OCI-LY1 (cell line): ENCODE results near the gene DYRK1B.
A peak's percentile ranks its signal among the peaks of the same experiment; 100 is the strongest.
"Not testable (repeated sequence)": the region's sequence is repeated elsewhere in the genome, so short reads cannot be mapped to it uniquely, and the experiment has no call there.

ENCODE experiments used
- CTCF ChIP-seq: fragments of 200-600 bp; sonication (generic), shearing (Covaris generic); IDR thresholded peaks from 2 replicates; pipeline ENCODE4 v1.5.1; 2017; ENCODE audit warnings: mild to moderate bottlenecking, antibody characterized with exemption, low read length, moderate library complexity, mixed read lengths
- EZH2 ChIP-seq: fragments of 200-600 bp; sonication (generic), shearing (Covaris generic); IDR thresholded peaks from 2 replicates; pipeline ENCODE4 v1.8.0; 2017; ENCODE audit warnings: borderline replicate concordance, mixed run types, mild to moderate bottlenecking, antibody characterized with exemption, low read length, moderate library complexity, mixed read lengths

DNA sequence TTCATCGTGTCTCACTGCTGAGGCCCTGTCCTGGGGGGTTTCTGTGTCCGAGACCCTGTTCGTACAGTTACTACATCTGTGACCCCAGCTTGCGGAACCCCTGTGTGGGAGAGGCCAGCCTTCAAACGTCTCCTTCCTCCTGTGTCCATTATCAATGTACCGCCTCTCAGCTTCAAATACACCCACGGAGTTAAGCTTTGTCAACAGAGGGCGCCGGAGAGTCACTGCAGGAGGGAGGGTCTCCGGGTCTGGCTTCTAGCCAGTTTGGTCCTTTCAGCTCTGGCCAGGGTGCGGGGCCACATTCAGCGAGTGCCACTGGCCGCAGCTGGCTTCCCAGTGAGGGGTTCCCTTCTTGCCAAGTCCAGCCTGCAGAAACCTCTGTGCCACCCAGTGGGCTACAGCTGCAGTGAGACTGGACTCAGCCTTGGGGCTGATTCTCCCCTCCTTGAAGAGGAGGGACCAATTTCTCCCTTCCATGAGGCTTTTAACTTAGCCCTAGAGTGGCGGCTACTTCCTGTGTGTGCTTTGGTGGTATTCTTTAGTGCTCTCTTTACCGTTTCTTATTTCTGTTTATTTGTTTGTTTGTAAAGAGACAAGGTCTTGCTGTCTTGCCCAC lies 47.6 kb upstream of the DYRK1B start:
- peak; percentile 53 for TF ChIP-seq CTCF
- not testable (repeated sequence) for TF ChIP-seq EZH2
